Dendritic cell treated with granulocyte-macrophage colony-stimulating factor and Interleukin-4, amounts not matched to agents 40 ng/mL and 50 ng/mL, for 4 days (primary cell): ENCODE results near the gene ABHD3.
"Not testable (repeated sequence)": the region's sequence is repeated elsewhere in the genome, so short reads cannot be mapped to it uniquely, and the experiment has no call there.

ENCODE experiments used
- H3K27ac Mint-ChIP-seq: one replicate; pipeline ENCODE4 v1.8.0; 2022; ENCODE audit warnings: mild to moderate bottlenecking, mixed read lengths
- H3K27me3 Mint-ChIP-seq: one replicate; pipeline ENCODE4 v1.8.0; 2022; ENCODE audit warnings: mild to moderate bottlenecking, mixed read lengths
- H3K36me3 Mint-ChIP-seq: one replicate; pipeline ENCODE4 v1.8.0; 2022; ENCODE audit warnings: low read depth, mixed read lengths
- H3K4me1 Mint-ChIP-seq: one replicate; pipeline ENCODE4 v1.8.0; 2022; ENCODE audit warnings: low read depth, mixed read lengths
- H3K4me3 Mint-ChIP-seq: one replicate; pipeline ENCODE4 v1.8.0; 2022; ENCODE audit warnings: mild to moderate bottlenecking, moderate library complexity, mixed read lengths
- H3K9me3 Mint-ChIP-seq: one replicate; pipeline ENCODE4 v1.8.0; 2022; ENCODE audit warnings: mixed read lengths
- intact Hi-C: fragments of 100-400 bp; cut with micrococcal nuclease; formaldehyde crosslinking; loops from one replicate; pipeline ENCODE4 v1.15.0; 2022

The ABHD3 gene

GRCh38 chr18:21686282-21687105, 18.1 kb downstream of the ABHD3 start:
- Mint-ChIP-seq H3K9me3 (no peaks in the 10 kb centered on the region), H3K27ac (peak overlapping the region; percentile 68), H3K4me1 (peaks cover 25% of the 10 kb centered on the region), H3K4me3 (no peak overlapping the region), H3K27me3 (no peaks in the 10 kb centered on the region), H3K36me3 (peaks cover 59% of the 10 kb centered on the region)
- intact Hi-C loops, result no loop called here

GRCh38 chr18:21685556-21685981, 19.0 kb downstream of the ABHD3 start:
- H3K27me3 Mint-ChIP-seq, H3K4me3 Mint-ChIP-seq, intact Hi-C loops, H3K9me3 Mint-ChIP-seq: not testable (repeated sequence)
- H3K4me1 Mint-ChIP-seq, result peaks cover 25% of the 10 kb centered on the region
- peak overlapping the region; percentile 68 for H3K27ac Mint-ChIP-seq
- H3K36me3 Mint-ChIP-seq, result peaks cover 50% of the 10 kb centered on the region

GRCh38 chr18:21684731-21685130, 19.8 kb downstream of the ABHD3 start:
- Mint-ChIP-seq H3K27me3 (no peaks in the 10 kb centered on the region), H3K9me3 (no peaks in the 10 kb centered on the region), H3K4me3 (no peak overlapping the region), H3K27ac (no peak overlapping the region), H3K36me3 (peaks cover 42% of the 10 kb centered on the region), H3K4me1 (peaks cover 24% of the 10 kb centered on the region)
- intact Hi-C loops, result no loop called here

- Mint-ChIP-seq H3K27ac (no peak overlapping the region), H3K36me3 (peaks cover 20% of the 10 kb centered on the region)
- intact Hi-C loops, result no loop called here
Measured at GRCh38 chr18:21682371-21683051, 22.1 kb downstream of the ABHD3 start.

GRCh38 chr18:21680161-21680560, 24.4 kb downstream of the ABHD3 start:
- Mint-ChIP-seq H3K4me1 (no peaks in the 10 kb centered on the region), H3K27ac (no peak overlapping the region), H3K36me3 (peaks cover 22% of the 10 kb centered on the region), H3K4me3 (no peak overlapping the region), H3K9me3 (no peaks in the 10 kb centered on the region), H3K27me3 (no peaks in the 10 kb centered on the region)
- intact Hi-C loops, result no loop called here

More at GRCh38 chr18:21682371-21683051, 22.1 kb downstream of the ABHD3 start:
- Mint-ChIP-seq H3K27me3 (no peaks in the 10 kb centered on the region), H3K9me3 (no peaks in the 10 kb centered on the region), H3K4me3 (no peak overlapping the region), H3K4me1 (peaks cover 12% of the 10 kb centered on the region)

- Mint-ChIP-seq H3K36me3 (peaks cover 17% of the 10 kb centered on the region), H3K4me1 (no peaks in the 10 kb centered on the region), H3K4me3 (no peak overlapping the region), H3K9me3 (no peaks in the 10 kb centered on the region), H3K27ac (peak overlapping the region; percentile 61), H3K27me3 (no peaks in the 10 kb centered on the region)
- intact Hi-C loops, result no loop called here
Measured at GRCh38 chr18:21678859-21679258, 25.7 kb downstream of the ABHD3 start.

GRCh38 chr18:21675354-21675753, 29.2 kb downstream of the ABHD3 start:
- H3K27ac Mint-ChIP-seq, H3K27me3 Mint-ChIP-seq, H3K4me1 Mint-ChIP-seq, H3K4me3 Mint-ChIP-seq, H3K9me3 Mint-ChIP-seq, intact Hi-C loops: not testable (repeated sequence)
- peaks cover 38% of the 10 kb centered on the region for H3K36me3 Mint-ChIP-seq

- intact Hi-C loops, result no loop called here
- Mint-ChIP-seq H3K4me1 (no peaks in the 10 kb centered on the region), H3K27me3 (no peaks in the 10 kb centered on the region), H3K27ac (no peak overlapping the region), H3K4me3 (no peak overlapping the region), H3K9me3 (no peaks in the 10 kb centered on the region), H3K36me3 (peaks cover 41% of the 10 kb centered on the region)
Measured at GRCh38 chr18:21672521-21673267, 31.9 kb downstream of the ABHD3 start.

- peak overlapping the region; percentile 12 for H3K27ac Mint-ChIP-seq
- intact Hi-C loops, result no loop called here
- no peaks in the 10 kb centered on the region for H3K4me1 Mint-ChIP-seq
Measured at GRCh38 chr18:21669736-21670285, 34.8 kb downstream of the ABHD3 start.

GRCh38 chr18:21664069-21664468, 40.5 kb downstream of the ABHD3 start:
- no peak overlapping the region for H3K27ac Mint-ChIP-seq

More at GRCh38 chr18:21669736-21670285, 34.8 kb downstream of the ABHD3 start:
- H3K4me3 Mint-ChIP-seq, result no peak overlapping the region
- H3K36me3 Mint-ChIP-seq, result peaks cover 51% of the 10 kb centered on the region
- H3K27me3 Mint-ChIP-seq, result no peaks in the 10 kb centered on the region
- no peaks in the 10 kb centered on the region for H3K9me3 Mint-ChIP-seq

GRCh38 chr18:21663578-21663977, 41.0 kb downstream of the ABHD3 start:
- Mint-ChIP-seq H3K27ac (no peak overlapping the region), H3K27me3 (no peaks in the 10 kb centered on the region), H3K9me3 (no peaks in the 10 kb centered on the region), H3K4me1 (no peaks in the 10 kb centered on the region), H3K4me3 (no peak overlapping the region), H3K36me3 (peaks cover 61% of the 10 kb centered on the region)
- intact Hi-C loops, result no loop called here

More at GRCh38 chr18:21664069-21664468, 40.5 kb downstream of the ABHD3 start:
- Mint-ChIP-seq H3K27me3 (no peaks in the 10 kb centered on the region), H3K4me3 (no peak overlapping the region), H3K4me1 (no peaks in the 10 kb centered on the region), H3K9me3 (no peaks in the 10 kb centered on the region), H3K36me3 (peaks cover 56% of the 10 kb centered on the region)
- intact Hi-C loops, result no loop called here

- no peak overlapping the region for H3K4me3 Mint-ChIP-seq
- no peaks in the 10 kb centered on the region for H3K27me3 Mint-ChIP-seq
- H3K36me3 Mint-ChIP-seq, result peaks cover 68% of the 10 kb centered on the region
- H3K27ac Mint-ChIP-seq, result no peak overlapping the region
- intact Hi-C loops, result no loop called here
- no peaks in the 10 kb centered on the region for H3K4me1 Mint-ChIP-seq
- no peaks in the 10 kb centered on the region for H3K9me3 Mint-ChIP-seq
Measured at GRCh38 chr18:21662581-21662980, 42.0 kb downstream of the ABHD3 start.

- no peak overlapping the region for H3K4me3 Mint-ChIP-seq
- no peaks in the 10 kb centered on the region for H3K4me1 Mint-ChIP-seq
- intact Hi-C loops, result no loop called here
- no peaks in the 10 kb centered on the region for H3K27me3 Mint-ChIP-seq
- H3K27ac Mint-ChIP-seq, result no peak overlapping the region
- H3K9me3 Mint-ChIP-seq, result no peaks in the 10 kb centered on the region
- H3K36me3 Mint-ChIP-seq, result peaks cover 78% of the 10 kb centered on the region
Measured at GRCh38 chr18:21660078-21660477, 44.5 kb downstream of the ABHD3 start.

- Mint-ChIP-seq H3K4me1 (no peaks in the 10 kb centered on the region), H3K4me3 (no peak overlapping the region), H3K27me3 (no peaks in the 10 kb centered on the region), H3K9me3 (no peaks in the 10 kb centered on the region), H3K36me3 (peaks cover 83% of the 10 kb centered on the region), H3K27ac (no peak overlapping the region)
- intact Hi-C loops, result no loop called here
Measured at GRCh38 chr18:21656402-21656801, 48.2 kb downstream of the ABHD3 start.
